SK-N-SH (cell line): ENCODE data around the gene RELT.

Source experiments
- CHD2 ChIP-seq: fragments of 150-350 bp; IDR thresholded peaks from 2 replicates; pipeline ENCODE4 v1.6.1; 2018; ENCODE audit warnings: low read length; ENCODE audit not compliant: partially characterized antibody
- CTCF ChIP-seq: fragments of 200-600 bp; sonication (generic); IDR thresholded peaks from 2 replicates; pipeline ENCODE4 v1.6.1; 2017; ENCODE audit warnings: antibody characterized with exemption, mild to moderate bottlenecking, moderate library complexity
- PBX3 ChIP-seq: IDR thresholded peaks from 2 replicates; pipeline ENCODE4; 2012
- POLR2AphosphoS5 ChIP-seq: IDR thresholded peaks from 2 replicates; pipeline ENCODE4 v1.6.1; 2012; ENCODE audit warnings: low read depth, low read length
- TAF1 ChIP-seq: IDR thresholded peaks from 2 replicates; pipeline ENCODE4 v1.6.1; 2012; ENCODE audit warnings: low read depth, mild to moderate bottlenecking, low read length, moderate library complexity, borderline replicate concordance

- no peak for TF ChIP-seq POLR2AphosphoS5
- TF ChIP-seq CHD2, result no peak
- TF ChIP-seq PBX3, result no peak
- no peak for TF ChIP-seq TAF1
- no peak for TF ChIP-seq CTCF
Observed at GRCh38 chr11:73399159-73399590, 23.0 kb downstream of the RELT start.
